Embryonic facial prominence (tissue), 1 donor: ENCODE data around the gene GPX2.
A peak's percentile ranks its signal among the peaks of the same experiment; 100 is the strongest.

Experiments
- DNase-seq: peaks from one replicate; pipeline ENCODE4 v3.0.0-alpha.2; 2016; ENCODE audit errors: extremely low spot score

GPX2 gene

DNA sequence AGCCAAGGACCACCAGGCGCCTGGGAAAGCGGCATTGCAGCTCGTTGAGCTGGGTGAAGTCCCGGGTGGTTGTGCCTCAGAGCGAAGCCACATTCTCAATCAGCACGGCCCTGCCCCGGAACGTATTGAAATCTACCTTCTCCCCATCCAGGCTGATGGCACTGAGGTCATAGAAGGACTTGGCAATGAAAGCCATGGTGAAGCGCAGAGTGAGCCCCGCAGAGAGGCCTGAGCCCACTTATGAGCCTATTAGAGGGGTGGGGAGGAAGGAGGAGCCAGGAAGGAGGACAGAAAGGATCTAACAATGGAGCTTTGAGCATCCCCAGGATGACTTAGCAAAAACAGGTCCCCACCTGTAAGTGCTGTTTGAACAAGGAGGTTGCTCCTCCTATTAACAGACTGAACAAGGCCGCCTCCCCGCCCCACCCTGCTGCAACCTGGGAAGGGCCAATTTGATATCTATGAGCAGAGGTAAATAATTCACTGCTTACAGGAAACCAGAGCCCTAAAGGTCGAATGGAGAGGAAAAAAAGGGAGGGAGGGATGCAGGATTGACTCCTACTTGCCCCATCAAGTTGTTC is at the start of gene GPX2:
GPX2 (minus strand) TSS at position 215 of the 581 bp plus-strand sequence; CDS start at position 196, 19 bp downstream.
- DNase-seq, result no peak

DNA sequence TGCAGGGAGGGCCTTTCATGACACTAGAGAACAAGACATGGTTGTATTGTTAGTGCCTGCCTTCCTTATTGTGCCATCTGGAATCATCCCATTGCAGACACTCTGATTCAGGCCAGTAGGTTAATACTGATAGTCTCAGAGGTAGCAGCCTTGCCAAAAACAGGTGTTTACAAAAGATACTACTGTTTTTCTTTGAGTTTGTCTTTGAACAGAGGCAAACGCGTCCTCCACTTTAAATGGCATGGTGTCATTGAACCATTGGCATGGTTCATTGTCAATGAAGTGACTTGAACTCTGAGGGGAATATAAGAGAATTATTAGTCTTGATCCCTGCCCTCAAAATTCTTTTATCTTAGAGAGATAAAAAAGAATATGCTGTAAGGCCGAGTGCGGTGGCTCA is 48.4 kb upstream of the GPX2 start:
- DNase-seq, result no peak

DNA sequence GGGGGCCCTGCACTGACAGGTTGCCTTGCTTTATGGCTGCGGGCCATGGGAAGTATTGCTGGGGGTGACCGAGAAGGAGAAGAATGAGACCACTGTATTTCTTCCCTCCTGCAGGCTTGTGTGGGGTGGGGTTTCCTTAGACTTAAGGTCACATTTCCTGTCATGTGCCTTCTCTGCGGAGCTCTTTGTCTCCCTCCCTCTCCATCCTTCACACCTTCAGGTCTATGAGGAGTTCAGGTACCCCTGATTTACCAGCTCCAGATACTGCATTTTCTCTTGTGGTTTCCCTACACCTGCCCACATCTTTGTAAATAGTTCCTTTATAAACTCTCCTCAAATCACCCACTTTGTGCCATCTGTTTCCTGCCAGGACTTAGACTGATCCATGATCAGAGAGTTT is 47.8 kb upstream of the GPX2 start:
- no peak for DNase-seq

DNA sequence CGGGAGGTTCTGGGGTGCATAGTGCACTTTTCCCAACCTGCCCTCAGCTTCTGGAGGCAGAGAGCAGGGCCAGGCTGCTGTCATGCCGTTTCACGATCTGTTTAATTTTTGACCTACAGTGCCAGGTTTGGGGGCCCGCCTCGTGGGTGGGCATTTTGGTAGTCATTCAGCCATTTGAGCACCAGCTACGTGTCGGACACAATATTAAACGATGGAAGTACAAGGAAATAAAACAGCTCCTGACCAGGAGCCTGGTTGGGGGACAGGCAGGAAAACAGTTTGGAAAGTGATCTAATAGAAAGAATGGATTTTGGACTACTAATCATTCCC is 44.9 kb upstream of the GPX2 start:
- DNase-seq, result no peak

DNA sequence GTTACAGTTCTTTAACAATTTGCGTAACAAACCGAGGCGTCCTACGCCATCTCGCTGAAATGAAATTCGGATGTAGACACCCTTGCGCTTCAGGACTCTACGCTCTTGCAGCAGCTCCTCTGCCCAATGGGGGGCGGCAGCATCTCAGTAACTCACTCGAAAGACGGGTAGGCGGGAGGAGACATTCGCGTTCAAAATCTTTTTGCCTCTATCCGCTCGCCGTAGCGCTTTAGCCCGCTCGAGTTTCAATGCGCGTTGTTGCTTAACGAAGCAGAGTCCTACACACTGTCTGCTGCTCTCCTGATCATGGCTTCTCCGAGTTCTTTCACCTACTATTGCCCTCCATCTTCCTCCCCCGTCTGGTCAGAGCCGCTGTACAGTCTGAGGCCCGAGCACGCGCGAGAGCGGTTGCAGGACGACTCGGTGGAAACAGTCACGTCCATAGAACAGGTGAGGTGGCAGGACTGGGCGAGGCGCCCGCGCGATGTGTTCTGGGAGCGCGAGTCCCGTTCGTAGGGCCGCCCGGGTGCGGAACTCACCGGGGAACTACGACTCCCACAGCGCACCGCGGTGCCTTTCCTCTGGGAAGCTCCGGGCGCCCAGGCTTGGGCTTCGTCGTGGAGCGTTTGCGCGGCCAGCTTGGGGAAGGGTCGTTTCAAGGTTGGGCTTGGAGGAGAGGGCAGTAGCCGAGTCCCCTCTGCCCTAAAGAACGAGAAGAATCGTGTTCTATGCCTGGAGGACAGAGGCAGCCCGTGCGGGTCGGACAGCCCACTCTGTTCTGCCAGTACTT is 44.3 kb upstream of the GPX2 start, which contains the start of gene FNTB:
FNTB (plus strand) TSS at position 248 of the 790 bp plus-strand sequence; CDS start at position 307, 59 bp downstream.
- peak; percentile 95 for DNase-seq

DNA sequence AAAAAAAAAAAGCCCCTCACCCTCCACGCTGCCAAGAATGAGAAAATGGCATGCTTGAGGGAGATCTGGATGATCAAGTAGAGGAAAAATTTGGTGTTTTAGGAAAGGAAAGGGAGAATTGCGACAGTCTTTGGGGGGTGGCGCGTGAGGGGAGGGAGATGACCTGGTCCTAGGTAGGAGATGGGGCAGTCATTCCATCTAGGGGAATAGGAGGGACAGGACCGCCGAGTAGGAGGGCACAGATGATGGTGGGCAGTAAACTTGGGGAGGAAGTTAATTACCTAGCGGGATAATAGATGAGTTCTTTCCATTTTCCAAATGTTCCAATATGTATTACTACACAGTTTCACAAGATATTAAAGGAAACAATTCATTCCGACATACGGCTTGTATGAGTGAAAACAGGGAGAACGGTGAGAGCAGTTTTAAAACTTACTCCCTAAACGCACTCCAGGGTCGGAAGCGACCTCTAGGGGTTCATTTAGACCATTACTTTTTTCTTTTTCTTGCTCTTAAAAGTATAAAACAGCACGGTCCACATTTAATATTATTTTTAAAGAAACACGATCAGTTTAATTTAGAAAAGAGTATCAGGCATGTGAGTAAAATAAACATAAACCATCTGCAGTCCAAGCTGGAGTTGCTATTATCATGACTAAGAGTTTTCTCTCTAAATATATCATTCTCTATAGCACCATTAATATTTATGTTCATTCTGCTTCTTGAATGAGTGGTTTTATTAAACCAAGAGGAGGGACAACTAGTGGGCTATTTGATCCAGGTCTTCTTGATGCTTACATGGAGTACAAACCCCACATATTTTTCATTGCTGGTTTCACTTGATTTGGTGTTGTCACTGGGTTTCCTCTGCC is 41.1 kb upstream of the GPX2 start:
- DNase-seq, result peak; percentile 60

DNA sequence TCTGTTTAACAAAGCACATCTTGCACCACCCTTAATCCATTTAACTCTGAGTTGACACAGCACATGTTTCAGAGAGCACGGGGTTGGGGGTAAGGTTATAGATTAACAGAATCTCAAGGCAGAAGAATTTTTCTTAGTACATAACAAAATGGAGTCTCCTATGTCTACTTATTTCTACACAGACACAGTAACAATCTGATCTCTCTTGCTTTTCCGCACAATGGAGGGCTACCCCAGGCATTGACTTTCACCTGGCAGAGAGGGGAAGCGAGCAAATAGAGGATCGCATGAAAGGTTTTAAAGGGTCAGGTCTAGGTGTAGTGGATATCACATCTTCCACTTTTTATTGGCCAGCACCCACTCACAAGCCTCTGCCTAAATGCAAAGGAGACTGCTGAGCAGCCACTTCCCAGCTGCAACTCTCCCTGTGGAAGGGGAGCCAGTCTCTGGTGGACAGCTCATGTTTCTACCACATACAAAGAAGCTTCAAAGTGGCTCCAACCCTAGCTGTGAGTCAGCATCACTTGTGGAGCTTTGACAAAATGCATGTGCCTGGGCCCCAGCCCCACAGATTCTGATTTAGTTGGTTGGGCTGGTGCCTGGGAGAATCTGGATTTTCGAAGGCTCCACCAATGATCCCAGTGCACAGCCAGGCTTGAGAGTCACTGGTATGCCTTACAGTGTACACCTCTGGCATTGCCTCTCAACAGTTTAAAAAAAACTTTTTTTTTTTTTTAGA is 37.0 kb upstream of the GPX2 start:
- no peak for DNase-seq

DNA sequence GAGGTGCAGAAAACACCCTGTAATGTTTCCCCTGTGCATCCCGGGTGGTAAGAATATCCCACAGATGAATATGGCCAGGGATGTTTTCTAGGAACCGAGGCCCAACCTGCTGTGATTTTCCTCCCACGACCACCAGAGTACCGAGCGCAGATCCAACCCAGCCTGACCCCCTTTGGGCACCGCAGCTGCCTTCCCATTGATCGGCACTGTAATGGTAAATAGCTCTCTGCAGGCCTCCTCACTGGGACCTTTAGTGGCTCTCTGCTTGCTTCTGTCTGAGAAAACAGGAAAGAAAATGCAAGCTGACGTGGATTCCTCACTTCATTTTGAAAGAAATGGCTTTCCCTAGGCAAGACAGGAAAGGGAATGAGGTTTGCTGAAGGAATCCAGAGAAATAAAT is 32.0 kb upstream of the GPX2 start:
- no peak for DNase-seq

DNA sequence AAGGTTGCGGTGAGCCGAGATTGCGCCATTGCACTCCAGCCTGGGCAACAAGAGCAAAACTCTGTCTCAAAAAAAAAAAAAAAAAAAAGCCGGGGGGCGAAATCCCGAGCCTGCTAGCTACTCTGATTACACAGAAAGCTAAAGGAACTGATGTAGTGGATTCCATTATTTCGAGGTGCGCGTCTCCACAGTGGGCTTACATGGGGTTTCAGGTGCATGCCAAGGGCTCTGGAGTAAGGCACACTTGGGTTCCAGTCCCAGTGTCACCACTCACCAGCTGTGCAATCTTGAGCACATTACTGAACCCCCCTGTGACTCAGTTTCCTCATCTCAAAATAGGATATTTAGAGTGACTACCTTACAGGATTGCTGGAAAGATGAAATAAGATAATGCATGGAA is 31.3 kb upstream of the GPX2 start:
- no peak for DNase-seq

DNA sequence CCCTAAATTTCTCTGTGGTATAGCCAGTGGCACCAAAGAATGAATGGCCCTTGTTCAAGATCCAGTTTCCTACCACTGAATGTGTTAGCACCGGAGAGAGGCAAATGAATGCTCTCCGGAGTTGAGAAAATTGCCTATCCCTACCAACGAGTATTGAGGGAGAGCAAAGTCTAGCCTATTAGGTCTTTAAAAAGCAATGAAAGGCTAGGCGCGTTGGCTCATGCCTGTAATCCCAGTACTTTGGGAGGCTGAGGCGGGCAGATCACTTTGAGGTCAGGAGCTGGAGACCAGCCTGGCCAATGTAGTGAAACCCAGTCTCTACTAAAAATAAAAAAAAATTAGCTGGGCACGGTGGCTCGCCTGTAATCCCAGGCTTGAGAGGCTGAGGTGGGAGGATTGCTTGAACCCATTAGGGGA is 30.5 kb upstream of the GPX2 start:
- DNase-seq, result no peak

DNA sequence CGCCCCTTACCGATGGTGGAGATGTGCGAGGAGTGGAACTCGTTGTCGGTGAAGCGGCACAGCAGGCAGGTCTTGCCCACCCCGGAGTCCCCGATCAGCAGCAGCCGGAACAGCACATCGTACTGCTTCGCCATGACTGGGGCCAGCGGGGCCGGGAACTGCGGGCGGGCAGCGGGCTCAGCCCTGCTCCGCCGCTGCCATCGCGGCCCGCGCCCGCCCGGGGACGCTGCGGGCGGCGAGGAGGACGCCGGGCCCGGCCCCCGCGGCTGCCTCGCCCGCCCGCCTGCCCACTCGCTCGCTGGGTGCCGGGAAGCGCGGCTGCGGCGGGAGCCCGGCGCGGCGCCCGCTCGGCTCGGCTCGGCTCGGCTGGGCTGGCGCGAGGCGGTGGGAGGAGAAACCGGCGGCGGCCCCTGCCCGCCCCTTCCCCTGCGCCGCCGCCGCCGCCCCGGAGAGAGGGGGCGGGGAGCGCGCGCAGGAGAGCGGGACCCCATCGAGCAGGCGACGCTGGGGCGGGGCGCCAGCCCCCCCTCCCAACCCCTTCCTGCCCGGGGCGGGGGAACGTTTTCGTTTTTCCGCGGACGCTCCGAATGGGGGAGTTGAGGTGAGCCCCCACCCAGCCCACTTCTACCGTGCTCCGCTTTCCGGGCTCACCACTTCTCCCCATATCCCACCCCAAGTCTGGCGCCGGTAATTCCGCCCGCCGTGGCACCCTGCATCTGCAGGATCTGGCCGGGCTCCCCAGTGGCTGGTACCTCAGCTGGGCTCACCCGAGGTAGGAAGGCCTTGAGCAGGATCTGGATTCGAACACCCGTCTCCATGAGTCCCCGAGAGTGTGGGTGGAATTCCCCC is 29.6 kb upstream of the GPX2 start, which contains the start of gene RAB15:
RAB15 (minus strand) TSS at position 394 of the 849 bp plus-strand sequence; CDS start at position 134, 260 bp downstream.
- DNase-seq, result no peak

DNA sequence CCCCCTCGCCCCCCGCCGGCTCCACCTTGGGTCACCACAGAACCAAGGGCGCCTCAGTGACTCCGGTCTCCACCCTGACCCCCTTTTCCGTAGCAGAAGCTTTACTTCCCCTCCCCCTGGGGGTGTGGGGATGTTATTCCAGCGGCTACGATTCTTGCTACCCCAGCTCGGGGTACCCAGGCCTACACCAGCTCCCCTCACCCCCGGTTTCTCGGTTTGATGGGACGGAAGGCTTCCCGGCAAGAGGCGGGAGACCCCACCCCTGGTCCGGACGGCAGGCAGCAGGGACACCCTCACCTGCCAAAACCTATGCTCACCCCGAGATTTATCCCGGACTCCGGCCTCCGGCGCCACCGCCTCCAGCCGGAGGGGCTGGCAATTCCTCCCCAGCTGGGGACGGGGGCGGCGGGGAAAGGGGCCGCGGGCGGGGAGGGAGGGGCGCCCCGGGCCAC is 29.0 kb upstream of the GPX2 start:
- no peak for DNase-seq

DNA sequence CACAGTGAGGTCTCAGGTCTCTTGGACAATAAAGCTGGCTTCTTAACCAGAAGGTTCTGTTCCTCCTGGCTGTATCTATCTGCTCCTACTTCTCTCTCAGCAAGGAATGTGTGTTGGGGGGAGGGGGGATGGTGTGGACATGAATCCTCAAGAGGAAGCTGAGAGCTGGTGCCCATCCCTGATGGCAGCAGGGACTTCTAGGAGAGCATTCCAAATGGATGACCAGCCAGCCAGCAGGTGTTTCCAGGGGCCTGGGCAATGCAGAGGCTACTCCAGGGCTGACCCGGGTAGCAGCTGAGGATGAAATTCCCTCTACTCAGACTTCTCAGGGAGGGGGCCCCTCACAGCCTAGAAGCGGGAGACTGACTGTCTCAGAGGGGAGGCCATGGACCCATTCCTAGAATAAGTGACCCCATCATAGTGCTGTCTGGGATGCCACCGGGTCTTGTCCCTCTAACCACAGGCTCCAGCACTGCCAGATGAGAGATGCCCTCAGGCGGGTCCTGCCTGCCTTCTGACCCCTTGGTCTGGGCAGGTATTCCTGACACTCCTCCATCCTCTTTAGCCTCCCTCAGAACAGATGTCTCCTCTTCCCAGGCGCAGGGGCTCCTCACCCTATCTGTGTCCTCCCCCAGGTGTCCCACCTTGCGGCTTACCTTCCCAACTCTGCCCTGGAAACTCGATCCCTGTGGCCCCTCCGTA is 28.4 kb upstream of the GPX2 start:
- no peak for DNase-seq

DNA sequence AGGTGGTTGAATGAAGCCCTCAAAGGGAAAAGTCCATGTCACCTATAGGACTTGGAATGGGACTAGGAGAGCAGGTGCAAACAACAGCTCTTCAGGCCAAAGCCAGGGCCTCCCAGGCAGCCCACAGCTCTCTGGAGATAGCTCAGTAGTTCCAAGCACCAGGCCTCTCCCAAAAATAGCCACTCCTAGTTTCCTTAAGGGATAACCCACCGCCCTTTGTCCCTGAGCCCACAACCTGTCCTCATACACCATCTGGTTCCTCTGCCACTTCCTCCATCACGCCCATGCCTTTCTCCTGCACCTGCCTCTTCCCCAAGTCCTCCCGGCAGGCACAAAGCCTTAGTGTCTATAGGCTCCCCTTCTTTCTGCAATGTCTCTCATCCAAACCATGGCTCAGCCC is 27.5 kb upstream of the GPX2 start:
- no peak for DNase-seq

DNA sequence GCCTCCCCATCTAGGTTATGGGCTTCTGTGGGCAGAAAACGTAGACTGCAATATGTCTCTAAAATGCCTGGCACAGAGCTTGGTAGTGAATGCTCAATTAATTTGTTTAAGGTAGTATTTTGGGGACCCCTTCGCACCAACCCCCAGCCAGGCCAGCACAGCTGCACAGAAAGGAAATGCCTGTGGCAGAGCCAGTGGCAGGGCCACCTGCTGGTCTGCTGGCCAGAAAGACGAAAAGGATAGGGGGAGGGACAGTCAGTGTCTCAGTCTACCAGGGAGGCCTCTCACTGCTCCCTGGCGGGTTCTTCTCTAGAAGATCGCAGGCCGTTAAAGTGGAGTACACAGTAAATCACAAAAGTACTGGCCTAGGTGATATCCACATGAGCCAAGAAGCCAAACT is 26.1 kb upstream of the GPX2 start:
- DNase-seq, result no peak

DNA sequence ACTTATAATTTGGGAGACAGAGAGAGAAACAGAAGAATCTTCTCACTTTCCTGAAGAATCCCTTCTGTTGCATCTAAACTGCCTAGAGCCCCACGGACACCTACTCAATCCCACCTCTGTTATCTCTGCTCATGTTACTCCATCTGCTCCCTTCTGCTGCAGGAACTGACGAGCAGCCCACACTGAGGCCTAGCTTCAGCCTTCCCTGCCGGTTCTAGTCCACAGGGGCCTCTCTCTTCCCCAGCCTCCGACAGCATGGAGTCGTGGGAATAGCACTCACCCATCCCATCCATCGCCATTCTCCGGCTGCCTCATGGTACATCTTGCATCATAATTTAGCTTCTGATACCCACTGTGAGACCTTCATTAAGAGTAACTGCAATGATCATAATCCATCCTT is 25.6 kb upstream of the GPX2 start:
- DNase-seq, result no peak

DNA sequence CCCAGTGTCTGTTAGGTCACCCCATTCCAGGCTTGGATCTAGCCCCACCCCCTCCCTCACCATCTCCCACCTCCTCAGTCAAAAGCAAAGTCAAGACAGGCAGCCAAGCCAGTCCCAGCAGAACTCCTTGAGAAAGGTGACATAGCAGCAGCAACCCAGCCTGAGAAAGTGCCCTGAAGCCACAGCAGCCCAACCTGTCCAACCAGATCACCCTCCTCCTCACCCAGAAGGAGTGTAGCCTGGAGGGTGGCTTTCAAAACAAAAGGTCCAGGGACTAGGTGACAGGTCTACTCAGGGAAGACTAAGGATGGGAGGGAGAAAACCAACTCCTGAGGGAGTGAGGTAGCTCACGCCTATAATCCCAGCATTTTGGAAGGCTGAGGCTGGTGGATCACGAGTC is 24.4 kb upstream of the GPX2 start:
- no peak for DNase-seq

DNA sequence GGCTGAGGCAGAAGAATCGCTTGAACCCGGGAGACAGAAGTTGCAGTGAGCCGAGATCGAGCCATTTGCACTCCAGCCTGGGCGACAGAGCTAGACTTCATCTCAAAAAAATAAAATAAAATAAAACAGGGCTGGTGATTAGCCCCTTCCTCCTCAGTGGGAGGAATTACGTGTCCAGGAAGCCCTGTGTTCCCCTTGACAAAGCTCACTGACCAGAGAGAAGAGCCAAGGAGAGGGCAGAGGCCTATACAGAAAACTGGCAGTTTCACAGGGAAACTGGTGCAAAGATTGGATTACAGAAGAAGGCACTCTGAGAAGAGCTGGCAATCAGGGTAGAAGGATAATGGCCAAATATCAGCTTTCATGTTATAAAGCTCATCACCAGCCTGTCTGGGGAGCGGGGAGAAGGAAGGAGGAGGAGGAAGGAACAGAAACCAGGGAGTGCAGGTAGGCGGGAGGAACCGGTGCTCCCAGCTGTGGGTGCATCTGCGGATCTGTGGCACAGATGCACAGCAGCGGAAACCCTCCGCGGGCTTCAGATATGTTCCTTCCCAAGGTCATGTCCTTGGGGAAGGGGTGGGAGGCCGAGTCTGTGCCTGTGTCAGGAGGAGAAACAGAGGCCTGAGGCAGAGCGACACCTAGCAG is 22.9 kb upstream of the GPX2 start:
- DNase-seq, result no peak

DNA sequence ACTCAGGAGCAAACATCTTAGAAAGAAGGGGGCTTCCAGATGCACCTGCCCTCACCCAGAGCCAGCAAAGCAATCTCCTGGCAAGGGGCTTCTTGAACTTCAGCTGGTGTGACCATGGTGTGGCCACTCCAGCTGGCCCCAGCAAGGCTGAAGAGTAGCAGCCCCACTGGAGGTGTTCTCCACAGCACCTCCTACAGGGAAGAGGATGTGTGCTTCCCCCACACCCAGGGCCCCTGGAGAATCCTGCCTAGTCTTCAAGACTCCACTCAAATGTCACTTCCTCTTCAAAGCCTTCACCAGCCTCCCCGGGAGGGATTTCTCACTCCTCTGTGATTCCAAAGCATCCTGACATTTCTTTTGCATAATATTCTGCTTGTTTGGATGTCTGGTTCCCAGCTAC is 21.1 kb upstream of the GPX2 start:
- DNase-seq, result no peak
